ENCODE results near the gene CCDC30. TPM values are rescaled to one million over a fixed set of nuclear protein-coding genes. Genes with fewer than 3 reads are reported as not detected.

Gene CCDC30
- total RNA-seq, 4 donors from 2014 or later: 1.5 to 11.0 (median 6.0) TPM

DNA sequence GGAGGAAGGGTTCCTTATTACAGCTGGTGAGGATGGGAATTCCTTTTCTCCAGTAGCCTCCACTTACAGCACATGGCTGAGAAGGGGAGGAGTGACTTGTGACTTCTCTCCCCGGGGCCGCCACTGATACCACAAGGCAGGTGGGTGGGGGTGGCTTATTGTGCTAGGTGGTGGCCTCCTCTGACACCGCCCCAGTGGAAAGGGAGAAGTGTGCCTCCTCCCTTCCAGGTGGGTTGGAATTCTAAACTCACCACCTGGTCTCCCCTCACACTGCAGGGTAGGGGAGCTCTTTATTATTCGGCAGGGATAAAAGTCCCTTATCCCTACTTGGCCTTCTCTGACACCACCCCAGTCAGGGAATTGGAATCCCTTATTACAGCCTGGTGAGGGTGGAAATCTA, 89.5 kb downstream of the CCDC30 start:
- intact Hi-C loops (cut with DNase I; ENCODE audit: low total_unique reads): no loop called here
- H3K9me3 ChIP-seq: no peaks in the 10 kb centered on the region
- no peak overlapping the region for H3K4me3 ChIP-seq
- H3K27me3 ChIP-seq: no peaks in the 10 kb centered on the region
- no peaks in the 10 kb centered on the region for H3K36me3 ChIP-seq
- TF ChIP-seq POLR2A (IDR thresholded peaks at IDR 0.05): no peak
- TF ChIP-seq, protein P1, sequence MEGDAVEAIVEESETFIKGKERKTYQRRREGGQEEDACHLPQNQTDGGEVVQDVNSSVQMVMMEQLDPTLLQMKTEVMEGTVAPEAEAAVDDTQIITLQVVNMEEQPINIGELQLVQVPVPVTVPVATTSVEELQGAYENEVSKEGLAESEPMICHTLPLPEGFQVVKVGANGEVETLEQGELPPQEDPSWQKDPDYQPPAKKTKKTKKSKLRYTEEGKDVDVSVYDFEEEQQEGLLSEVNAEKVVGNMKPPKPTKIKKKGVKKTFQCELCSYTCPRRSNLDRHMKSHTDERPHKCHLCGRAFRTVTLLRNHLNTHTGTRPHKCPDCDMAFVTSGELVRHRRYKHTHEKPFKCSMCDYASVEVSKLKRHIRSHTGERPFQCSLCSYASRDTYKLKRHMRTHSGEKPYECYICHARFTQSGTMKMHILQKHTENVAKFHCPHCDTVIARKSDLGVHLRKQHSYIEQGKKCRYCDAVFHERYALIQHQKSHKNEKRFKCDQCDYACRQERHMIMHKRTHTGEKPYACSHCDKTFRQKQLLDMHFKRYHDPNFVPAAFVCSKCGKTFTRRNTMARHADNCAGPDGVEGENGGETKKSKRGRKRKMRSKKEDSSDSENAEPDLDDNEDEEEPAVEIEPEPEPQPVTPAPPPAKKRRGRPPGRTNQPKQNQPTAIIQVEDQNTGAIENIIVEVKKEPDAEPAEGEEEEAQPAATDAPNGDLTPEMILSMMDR (IDR thresholded peaks at IDR 0.05): no peak
- no peak overlapping the region for H3K27ac ChIP-seq
- DNase-seq: no peak
- no peaks in the 10 kb centered on the region for H3K4me1 ChIP-seq

DNA sequence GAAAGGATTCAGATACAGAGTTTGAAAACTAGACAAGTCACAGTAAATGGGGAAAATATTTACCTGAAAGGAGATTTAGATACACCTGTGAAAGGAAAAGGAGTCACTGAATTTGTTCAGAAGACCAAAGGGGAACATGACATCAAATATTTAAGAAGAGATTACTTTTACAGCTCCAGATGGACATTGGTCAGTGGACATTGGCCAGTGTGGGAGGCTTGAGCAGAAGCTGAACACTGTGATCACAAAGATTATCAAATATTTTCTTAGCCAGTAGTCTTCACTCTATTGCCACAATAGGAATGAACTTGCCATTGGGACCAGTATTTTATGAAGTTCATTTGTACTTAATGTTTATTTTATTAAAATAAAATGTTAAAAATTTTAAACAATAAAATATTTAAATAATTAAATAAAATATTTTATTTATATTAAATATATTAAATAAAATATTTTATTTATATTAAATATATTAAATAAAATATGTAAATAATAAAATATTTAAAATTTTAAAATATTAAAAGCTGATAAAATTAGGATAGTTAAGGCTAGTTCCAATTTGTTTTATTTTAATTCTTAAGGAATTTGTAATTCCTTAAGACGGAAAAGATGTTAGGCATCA, 94.3 kb downstream of the CCDC30 start:
- TF ChIP-seq, protein P1 (IDR thresholded peaks at IDR 0.05): no peak
- TF ChIP-seq POLR2A (IDR thresholded peaks at IDR 0.05): no peak
- Histone ChIP-seq H3K27me3 (no peaks in the 10 kb centered on the region), H3K4me1 (no peaks in the 10 kb centered on the region), H3K4me3 (no peak overlapping the region), H3K27ac (no peak overlapping the region), H3K36me3 (no peaks in the 10 kb centered on the region), H3K9me3 (no peaks in the 10 kb centered on the region)
- no peak for DNase-seq
- intact Hi-C loops (cut with DNase I; ENCODE audit: low total_unique reads): no loop called here

- Histone ChIP-seq H3K4me3 (no peak overlapping the region), H3K4me1 (no peaks in the 10 kb centered on the region), H3K36me3 (no peaks in the 10 kb centered on the region), H3K27me3 (no peaks in the 10 kb centered on the region), H3K9me3 (no peaks in the 10 kb centered on the region), H3K27ac (no peak overlapping the region)
- intact Hi-C loops (cut with DNase I; ENCODE audit: low total_unique reads): no loop called here
- DNase-seq: no peak
- TF ChIP-seq, protein P1 (IDR thresholded peaks at IDR 0.05): no peak
- no peak for TF ChIP-seq POLR2A (IDR thresholded peaks at IDR 0.05)
Observed at GRCh38 chr1:42567038-42567437, 104.0 kb downstream of the CCDC30 start.

DNA sequence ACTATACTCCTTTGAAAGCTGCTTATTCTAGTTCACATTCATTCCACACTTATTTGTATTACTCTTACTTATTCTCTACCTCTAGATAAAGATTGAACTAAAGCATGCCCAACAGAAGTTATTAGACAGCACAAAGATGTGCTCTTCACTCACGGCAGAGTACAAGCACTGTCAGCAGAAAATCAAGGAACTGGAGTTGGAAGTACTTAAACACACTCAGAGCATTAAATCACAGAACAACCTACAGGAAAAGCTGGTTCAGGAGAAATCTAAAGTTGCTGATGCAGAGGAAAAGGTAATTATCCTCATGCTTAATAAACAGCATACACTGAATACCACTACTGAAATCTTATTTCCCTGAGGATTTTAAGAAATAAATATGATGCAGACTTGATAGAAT, 113.8 kb downstream of the CCDC30 start:
- intact Hi-C loops (cut with DNase I; ENCODE audit: low total_unique reads): loop anchor here (10.0 kb wide), 1 partner anchor 498 kb away; no protein-coding TSS in a partner anchor
- no peak for DNase-seq
- H3K27ac ChIP-seq: no peak overlapping the region
- no peaks in the 10 kb centered on the region for H3K4me1 ChIP-seq
- H3K9me3 ChIP-seq: no peaks in the 10 kb centered on the region
- no peaks in the 10 kb centered on the region for H3K27me3 ChIP-seq
- no peak for TF ChIP-seq POLR2A (IDR thresholded peaks at IDR 0.05)
- TF ChIP-seq, protein P1 (IDR thresholded peaks at IDR 0.05): no peak
- no peaks in the 10 kb centered on the region for H3K36me3 ChIP-seq
- no peak overlapping the region for H3K4me3 ChIP-seq

DNA sequence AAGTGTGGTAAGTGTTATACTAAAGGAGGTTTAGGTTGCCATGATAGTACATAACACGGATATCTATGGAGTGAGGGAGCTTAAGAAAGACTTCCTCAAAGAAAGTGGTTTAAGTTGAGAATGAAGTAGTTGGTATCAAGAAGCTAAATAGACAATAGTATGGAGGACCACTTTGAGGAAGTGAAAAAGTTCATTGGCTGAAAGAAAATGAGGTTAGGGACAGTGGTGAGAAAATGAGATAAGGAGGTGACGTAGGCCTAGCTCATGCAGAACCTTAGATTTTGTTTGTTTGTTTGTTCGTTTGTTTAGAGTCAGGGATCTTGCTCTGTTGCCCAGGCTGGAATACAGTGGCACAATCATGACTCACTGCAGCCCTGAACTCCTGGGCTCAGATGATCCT, 122.9 kb downstream of the CCDC30 start:
- intact Hi-C loops (cut with DNase I; ENCODE audit: low total_unique reads): no loop called here
- DNase-seq: no peak
- H3K27ac ChIP-seq: no peak overlapping the region
- H3K4me3 ChIP-seq: no peak overlapping the region
- H3K4me1 ChIP-seq: no peaks in the 10 kb centered on the region
- no peaks in the 10 kb centered on the region for H3K27me3 ChIP-seq
- no peaks in the 10 kb centered on the region for H3K9me3 ChIP-seq
- TF ChIP-seq POLR2A (IDR thresholded peaks at IDR 0.05): no peak
- TF ChIP-seq, protein P1 (IDR thresholded peaks at IDR 0.05): no peak
- H3K36me3 ChIP-seq: no peaks in the 10 kb centered on the region

Measured in uterus (tissue), 4 donors.